Activated CD4-positive, alpha-beta T cell treated with anti-CD3 and anti-CD28 coated beads for 1 hour (primary cell): ENCODE data around the gene INPP5A.

Source experiments
- DNase-seq: peaks from one replicate; pipeline ENCODE4 v3.0.0-alpha.2; 2020

The INPP5A gene

GRCh38 chr10:132536877-132537683 lies 507 bp upstream of the INPP5A start:
- DNase-seq = peak; percentile 100

DNA sequence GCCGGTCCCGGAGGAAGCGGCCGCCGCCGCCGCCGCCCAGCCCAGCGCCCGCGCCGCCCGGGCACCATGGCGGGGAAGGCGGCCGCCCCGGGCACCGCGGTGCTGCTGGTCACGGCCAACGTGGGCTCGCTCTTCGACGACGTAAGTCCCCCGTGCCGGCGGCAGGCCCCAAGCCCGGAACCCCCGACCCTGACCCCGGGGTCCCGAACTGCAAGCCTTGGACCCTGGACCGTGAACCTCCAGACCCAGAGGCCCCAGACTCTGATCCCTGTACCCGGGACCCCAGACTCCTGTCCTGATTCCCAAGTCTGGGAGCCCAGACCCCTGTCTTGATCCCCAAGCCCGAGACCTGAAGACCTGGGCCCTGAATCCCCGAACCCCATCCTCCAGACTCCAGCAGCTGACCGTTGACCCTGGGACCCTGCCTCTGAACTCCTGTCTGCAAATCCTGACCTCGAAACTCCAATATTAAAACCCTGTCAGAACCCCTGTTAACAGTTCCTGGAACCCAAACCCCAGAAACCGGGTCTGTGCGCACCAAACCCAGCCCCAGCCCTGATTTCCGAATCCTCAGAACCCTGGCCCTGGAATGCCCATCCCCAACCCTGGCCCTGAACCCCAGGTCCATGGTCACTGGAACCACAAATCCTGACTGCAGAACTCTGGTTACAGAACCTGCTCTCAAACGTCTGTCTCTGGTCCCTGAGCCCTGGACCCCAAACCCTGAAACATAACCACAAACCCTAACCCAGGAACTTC lies 623 bp downstream of the INPP5A start:
- no peak for DNase-seq

DNA sequence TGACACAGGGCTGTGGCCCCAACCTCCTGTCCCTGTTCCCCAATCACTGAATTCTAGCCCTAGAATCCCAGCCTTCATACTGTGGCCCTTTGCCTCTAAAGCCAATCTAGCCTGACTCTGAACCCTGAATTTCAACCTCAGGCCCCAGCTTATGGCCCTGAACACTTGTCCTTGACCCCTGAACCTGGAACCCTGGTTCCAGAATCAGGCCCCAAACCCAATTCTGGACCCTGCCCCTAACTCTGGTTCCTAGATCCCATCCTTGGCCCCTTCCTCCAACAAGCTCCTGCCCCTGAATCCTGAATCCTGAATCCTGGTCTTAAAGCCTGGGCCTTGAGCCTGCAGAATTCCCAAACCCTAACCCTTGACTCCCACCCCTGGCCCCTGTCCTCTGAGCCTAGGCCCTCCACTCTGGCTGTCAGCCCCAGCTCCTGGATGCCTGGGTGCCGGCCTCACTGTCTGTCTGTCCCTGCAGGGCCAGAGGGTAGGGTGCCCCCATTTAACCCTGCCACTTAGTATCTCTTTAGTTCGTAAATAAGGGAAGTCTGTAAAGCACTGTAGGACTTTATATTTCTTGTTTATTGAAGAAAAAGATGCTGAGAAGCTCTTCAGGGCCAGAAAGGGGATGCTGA lies 1.3 kb downstream of the INPP5A start:
- DNase-seq = no peak

DNA sequence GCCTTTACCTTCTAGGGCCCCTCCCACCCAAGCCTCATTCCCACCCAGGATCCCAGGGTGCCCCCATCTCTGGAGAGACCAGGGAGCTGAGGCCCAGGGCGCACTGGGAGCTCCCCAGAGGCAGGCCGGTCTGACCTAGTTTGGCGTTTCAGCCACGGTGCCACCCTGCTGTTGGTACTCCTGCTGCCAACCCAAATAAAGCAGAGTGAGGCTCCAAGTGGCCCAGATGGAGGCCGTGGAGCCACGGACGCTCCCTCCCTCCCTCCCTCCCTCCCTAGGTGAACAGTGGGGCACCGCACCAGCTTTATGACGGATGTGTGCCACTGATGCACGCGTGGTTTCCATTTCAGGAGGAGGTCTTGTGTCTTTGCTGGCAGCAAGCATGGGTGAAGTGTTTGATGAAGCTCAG lies 1.8 kb downstream of the INPP5A start:
- DNase-seq = no peak

GRCh38 chr10:132539894-132540293 lies 2.3 kb downstream of the INPP5A start:
- no peak for DNase-seq

GRCh38 chr10:132540456-132540855 lies 2.9 kb downstream of the INPP5A start:
- no peak for DNase-seq

GRCh38 chr10:132541129-132541528 lies 3.5 kb downstream of the INPP5A start:
- no peak for DNase-seq

DNA sequence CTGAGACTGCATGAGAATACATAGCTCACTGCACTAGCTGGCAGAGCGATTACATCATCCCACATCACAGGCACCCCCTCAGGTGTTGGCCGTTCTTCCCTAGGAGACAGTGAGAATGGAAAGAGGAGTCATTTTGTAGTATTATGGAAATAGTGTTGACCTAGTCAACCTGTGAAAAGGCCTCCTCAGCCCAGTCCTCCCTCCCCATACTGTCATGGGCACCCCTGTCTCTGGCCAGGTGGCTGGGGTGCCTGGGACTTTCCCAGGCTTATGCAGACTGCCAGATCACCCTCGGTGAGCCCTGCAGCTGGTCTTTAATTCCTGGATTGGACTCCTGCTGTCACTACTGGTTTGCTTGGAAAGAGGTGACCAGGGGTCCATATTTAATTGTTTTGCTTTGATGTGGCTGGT lies 4.0 kb downstream of the INPP5A start:
- DNase-seq = no peak

DNA sequence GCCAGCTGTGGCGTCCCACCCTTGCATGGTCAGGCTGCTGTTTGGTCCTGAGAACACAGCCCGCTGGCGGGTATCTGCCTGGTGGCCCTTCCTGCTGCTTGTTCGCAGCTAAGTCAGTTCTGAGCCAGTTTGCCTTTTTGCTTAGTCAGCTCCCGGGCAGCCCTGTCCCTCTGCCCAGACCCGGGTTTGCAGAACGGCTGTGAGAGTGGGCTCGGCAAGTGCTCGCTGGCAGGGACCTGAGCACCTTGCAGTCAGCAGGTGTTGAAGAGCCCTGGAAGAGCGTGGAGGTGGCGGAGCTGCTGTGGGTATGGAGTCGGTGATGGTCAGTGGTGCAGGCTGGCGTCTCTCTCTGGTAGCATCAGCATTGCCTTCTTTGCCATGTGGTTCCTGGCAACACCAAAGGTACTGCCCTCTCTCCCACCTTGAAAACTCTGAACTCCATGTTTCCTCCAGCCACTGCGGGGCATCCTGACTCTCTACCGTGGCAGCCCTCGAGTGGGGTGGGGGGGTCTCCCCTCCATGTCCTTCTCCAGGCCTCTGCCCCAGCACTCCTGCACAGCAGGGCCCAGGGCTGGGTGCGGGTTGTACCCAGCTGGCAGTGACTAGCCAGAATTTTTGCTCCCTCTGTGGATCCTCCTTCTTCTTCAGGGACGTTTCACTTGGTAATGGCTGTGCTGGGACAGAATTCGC lies 4.6 kb downstream of the INPP5A start:
- no peak for DNase-seq

DNA sequence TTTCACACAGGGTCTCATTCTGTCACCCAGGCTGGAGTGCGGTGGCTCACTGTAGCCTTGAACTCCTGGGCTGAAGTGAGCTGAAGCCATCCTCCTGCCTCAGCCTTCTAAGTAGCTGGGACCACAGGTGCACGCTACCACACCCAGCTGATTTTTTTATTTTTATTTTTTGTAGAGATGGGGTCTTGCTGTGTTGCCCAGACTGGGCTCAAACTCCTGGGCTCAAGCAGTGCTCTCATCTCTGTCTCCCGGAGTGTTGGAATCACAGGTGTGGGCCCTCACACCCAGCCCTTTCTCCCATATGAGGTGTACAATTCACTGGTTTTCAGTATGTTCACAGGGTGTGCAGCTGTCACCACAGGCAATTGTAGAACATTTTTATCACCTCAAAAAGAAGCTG lies 5.2 kb downstream of the INPP5A start:
- no peak for DNase-seq

GRCh38 chr10:132543916-132544743 lies 6.5 kb downstream of the INPP5A start:
- no peak for DNase-seq

DNA sequence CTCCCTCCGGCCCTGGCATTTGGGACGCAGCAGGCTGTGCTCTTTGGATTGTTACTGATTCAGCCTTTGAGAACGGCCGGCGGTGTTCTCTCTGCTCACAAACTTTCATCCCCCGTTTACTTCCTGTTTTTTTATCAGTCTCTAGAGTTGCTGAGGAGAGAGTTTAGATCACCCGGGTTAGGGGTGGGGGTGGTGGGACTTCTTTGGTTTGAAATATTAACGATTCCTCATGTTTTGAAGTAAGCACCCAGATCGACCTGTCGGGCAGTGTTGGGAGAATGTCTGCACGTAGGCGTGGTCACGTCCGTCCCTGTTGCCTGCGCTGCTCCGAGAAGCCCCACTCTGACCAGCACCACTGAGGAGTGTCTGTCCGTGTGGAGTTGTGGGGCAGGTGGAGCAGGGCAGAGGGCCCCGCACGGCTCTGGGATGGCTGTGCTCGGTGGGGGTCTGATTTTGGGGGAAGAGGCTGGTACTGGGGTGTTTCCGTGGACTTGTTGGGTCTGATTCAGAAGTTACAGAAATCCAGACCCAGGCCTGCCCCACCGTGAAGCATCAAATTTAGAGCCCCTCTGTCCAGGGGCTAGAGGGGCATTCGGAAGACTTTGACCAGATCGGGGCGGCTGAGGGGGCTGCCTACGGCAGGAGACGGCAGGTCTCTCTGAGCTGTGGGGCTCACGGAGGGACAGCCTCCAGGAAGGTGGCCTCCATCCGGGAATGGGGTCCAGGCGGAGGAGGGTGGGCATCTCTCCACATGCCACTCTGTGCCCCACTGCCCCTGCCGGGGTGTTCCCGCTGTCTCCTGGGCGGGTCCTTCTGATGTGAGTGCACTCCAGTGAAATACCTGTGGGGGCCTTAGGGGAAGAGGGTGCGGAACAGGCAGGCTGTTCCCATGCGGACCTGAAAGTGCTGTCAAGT lies 7.4 kb downstream of the INPP5A start:
- no peak for DNase-seq

DNA sequence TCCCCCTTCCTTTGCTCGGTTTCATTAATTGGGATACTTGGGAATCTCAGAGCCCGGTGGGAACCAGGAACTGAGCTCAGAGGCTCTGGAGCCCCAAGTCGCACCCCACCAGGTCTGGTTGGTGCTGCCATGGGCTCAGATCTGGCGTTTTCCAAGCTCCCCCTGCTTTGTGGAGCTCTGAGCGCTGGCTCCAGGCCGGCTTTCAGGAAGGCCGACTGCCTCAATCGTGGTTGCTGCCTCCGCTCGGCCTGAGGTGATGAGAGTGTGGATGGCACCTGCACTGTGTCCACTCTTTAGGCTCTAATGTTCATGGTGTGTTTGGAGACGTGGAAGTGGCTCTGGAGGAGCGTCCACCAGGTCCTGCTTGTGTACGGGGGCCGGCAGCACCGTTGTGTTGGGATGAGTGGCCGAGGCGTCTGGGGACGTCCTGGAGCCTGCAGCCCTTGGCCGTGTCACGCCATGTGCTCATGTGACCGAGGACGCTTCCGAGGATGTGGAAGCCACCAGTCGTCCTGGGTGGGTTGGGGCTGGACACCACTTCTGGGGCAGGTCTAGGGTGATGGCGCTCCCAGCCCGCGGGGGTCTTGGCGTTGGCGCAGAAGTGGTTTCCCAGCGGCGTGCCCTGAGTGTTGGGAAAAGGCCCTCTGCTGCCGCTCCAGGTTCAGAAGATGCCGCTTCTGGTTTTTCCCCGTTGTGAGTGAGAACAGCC lies 8.2 kb downstream of the INPP5A start:
- DNase-seq = no peak

GRCh38 chr10:132546567-132547420 lies 9.2 kb downstream of the INPP5A start:
- DNase-seq = no peak

DNA sequence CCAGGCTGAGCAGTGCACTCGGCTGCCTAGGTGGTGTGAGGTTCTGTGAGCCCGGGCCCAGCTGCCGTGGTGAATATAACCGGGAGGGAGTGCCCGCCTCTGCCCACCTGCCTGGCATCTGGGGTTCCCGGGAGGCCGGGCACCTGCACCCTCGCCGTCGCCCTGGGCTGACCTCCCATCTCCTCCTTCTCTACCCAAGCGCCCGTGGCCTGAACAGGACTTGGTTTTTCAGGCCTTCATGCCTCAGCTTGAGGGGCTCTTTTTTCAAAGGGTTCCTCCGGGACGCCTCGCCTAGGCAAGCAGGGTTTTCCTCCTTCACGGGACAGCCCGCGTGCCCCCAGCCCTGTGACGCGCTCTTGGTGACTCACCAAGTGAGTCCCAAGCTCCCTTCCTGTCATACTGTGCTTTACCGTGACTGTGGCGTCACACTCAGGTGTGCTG lies 9.9 kb downstream of the INPP5A start:
- no peak for DNase-seq

DNA sequence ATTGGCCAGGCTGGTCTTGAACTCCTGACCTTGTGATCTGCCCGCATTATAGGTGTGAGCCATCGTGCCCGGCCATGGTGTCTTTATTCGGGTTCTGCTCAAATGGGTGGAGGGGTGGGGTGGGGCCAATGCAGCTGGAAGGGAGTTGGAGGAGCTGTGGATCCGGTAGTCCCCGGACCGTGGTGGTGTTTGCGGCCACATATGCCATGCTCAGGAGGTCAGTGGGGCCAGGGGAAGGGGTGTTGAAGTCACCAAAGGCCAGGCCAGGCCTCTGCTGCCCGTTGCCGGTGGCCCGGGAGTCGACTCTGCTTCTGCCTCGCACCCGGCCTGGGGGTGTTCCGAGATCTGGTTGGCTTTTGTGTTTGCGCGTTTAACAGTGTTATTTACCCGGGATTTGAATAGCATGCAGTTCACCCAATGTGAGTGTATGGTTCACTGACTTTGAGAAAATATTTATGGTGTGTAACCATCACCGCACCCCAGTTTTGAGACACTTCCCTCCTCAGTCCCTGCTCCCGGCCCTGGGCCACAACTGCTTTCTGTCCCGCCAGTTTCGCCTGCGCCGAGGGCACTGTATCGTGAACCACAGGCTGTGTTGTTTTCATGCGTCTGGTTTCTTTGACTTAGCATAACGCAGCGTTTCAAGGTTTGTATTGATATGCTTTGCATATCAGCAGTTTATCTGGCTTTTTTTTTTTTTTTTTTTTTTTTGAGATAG lies 10.7 kb downstream of the INPP5A start:
- no peak for DNase-seq

GRCh38 chr10:132548869-132549268 lies 11.3 kb downstream of the INPP5A start:
- DNase-seq = no peak

DNA sequence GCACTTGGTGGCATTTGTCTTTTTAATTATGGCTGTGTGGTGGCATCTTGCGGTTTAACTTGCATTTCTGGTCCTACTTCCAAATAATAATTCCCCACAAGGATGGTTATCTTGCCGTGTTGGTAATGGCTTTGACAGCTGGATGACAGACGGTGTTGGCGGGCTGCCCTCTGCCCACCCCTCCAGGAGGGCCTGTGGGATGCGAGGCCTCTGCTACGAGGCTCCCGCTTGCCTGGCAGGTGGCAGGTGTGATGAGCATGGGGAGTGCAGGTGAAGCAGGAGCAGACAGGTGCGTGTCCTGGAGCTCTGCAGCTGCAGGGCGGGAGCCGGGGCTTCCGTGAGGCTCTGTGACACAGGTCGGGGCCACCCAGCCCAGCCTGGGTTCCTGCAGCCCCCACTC lies 11.8 kb downstream of the INPP5A start:
- DNase-seq = no peak
